ENCODE measurements around the gene PDS5B. TPM values are rescaled to one million over a fixed set of nuclear protein-coding genes. Genes with fewer than 3 reads are reported as not detected.

Gene PDS5B
- total RNA-seq, 2 donors from 2014 or later: 19.2 to 20.8 TPM

DNA sequence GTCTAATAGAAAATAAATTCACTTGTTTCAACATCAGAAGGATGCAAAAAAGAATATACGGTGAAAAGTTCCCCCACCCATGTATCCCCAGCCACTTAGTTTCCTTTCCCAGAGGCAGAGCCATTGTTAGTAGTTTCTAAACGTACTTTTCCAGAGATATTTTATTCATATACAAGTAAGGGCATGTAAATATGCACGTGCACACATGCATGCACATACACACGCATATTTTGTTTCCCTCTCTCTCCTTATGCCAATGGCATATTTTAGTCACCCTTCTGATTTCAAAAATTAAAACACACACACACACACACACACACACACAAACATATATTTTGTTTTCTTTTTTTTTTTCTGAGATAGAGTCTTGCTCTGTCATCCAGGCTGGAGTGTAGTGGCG lies 147.4 kb downstream of the PDS5B start:
- H3K4me3 ChIP-seq: no peak overlapping the region
- no peaks in the 10 kb centered on the region for H3K27me3 ChIP-seq
- WGBS, 2 donors: 78 to 92% methylated on average over 5 of the region's 5 CpGs
- H3K36me3 ChIP-seq (replicated peaks in 1 of 2; ENCODE audit: insufficient read depth in 1 of 2, low read depth in 2 of 2): no peaks in the 10 kb centered on the region
- H3K4me1 ChIP-seq: peaks cover 21% of the 10 kb centered on the region
- DNase-seq: no peak
- intact Hi-C loops (cut with DNase I): no loop called here
- ATAC-seq: no peak
- TF ChIP-seq POLR2A (IDR thresholded peaks at IDR 0.05) (no peak), CTCF (IDR thresholded peaks at IDR 0.05) (no peak)
- no peak overlapping the region for H3K27ac ChIP-seq
- H3K9me3 ChIP-seq: no peaks in the 10 kb centered on the region

- Histone ChIP-seq H3K4me3 (no peak overlapping the region), H3K27ac (no peak overlapping the region), H3K36me3 (replicated peaks in 1 of 2; ENCODE audit: insufficient read depth in 1 of 2, low read depth in 2 of 2) (no peaks in the 10 kb centered on the region), H3K27me3 (no peaks in the 10 kb centered on the region), H3K9me3 (no peaks in the 10 kb centered on the region), H3K4me1 (peaks cover 21% of the 10 kb centered on the region)
- intact Hi-C loops (cut with DNase I): no loop called here
- TF ChIP-seq POLR2A (IDR thresholded peaks at IDR 0.05) (no peak), CTCF (IDR thresholded peaks at IDR 0.05) (no peak)
- peak in 2 of 4 donors; percentile 15 to 29 for DNase-seq
- ATAC-seq: no peak
- 100% methylated on average over 1 of the region's 1 CpG for WGBS, 2 donors
Measured at GRCh38 chr13:32734511-32734910, 148.3 kb downstream of the PDS5B start.

GRCh38 chr13:32735859-32736258 lies 149.6 kb downstream of the PDS5B start:
- Histone ChIP-seq H3K9me3 (no peaks in the 10 kb centered on the region), H3K27me3 (no peaks in the 10 kb centered on the region), H3K27ac (peak overlapping the region in 1 of 4 donors; percentile 83), H3K36me3 (replicated peaks in 1 of 2; ENCODE audit: insufficient read depth in 1 of 2, low read depth in 2 of 2) (no peaks in the 10 kb centered on the region), H3K4me1 (peaks cover 21% of the 10 kb centered on the region), H3K4me3 (no peak overlapping the region)
- ATAC-seq: no peak
- TF ChIP-seq CTCF (IDR thresholded peaks at IDR 0.05): no peak
- TF ChIP-seq POLR2A (IDR thresholded peaks at IDR 0.05): no peak
- DNase-seq: no peak
- intact Hi-C loops (cut with DNase I): no loop called here

- no peak for TF ChIP-seq POLR2A (IDR thresholded peaks at IDR 0.05)
- no peak for TF ChIP-seq CTCF (IDR thresholded peaks at IDR 0.05)
- Histone ChIP-seq H3K4me3 (no peak overlapping the region), H3K27me3 (no peaks in the 10 kb centered on the region), H3K9me3 (no peaks in the 10 kb centered on the region), H3K27ac (peak overlapping the region in 3 of 4 donors; percentile 26 to 83 (median 74)), H3K4me1 (peaks cover 17% of the 10 kb centered on the region), H3K36me3 (replicated peaks in 1 of 2; ENCODE audit: insufficient read depth in 1 of 2, low read depth in 2 of 2) (no peaks in the 10 kb centered on the region)
- whole genome bisulfite sequencing, 2 donors: 34% methylated on average over 4 of the region's 4 CpGs
- DNase-seq: no peak
- no peak for ATAC-seq
- intact Hi-C loops (cut with DNase I): no loop called here
Measured at GRCh38 chr13:32736648-32737047, 150.4 kb downstream of the PDS5B start.

GRCh38 chr13:32737111-32737571 lies 150.9 kb downstream of the PDS5B start:
- TF ChIP-seq CTCF (IDR thresholded peaks at IDR 0.05): no peak
- no peak for TF ChIP-seq POLR2A (IDR thresholded peaks at IDR 0.05)
- Histone ChIP-seq H3K4me1 (peaks cover 17% of the 10 kb centered on the region), H3K27ac (peak overlapping the region in 3 of 4 donors; percentile 26 to 83 (median 74)), H3K4me3 (no peak overlapping the region), H3K36me3 (replicated peaks in 1 of 2; ENCODE audit: insufficient read depth in 1 of 2, low read depth in 2 of 2) (no peaks in the 10 kb centered on the region), H3K27me3 (no peaks in the 10 kb centered on the region), H3K9me3 (no peaks in the 10 kb centered on the region)
- DNase-seq (no peak), ATAC-seq (no peak)
- WGBS, 2 donors: 9 to 17% methylated on average over 2 of the region's 2 CpGs
- intact Hi-C loops (cut with DNase I): no loop called here
